ENCODE data around the gene PRTG.

The PRTG gene

GRCh38 chr15:55589287-55589686 is 153.7 kb downstream of the PRTG start:
- no peak for TF ChIP-seq CTCF (IDR thresholded peaks at IDR 0.05; ENCODE audit: low read depth, low read length, missing control alignments)
- in situ Hi-C loops (cut with HindIII; ENCODE audit: low sequenced_read_pairs) = no loop called here
- H3K4me3 ChIP-seq (ENCODE audit: low read depth, low read length) = no peak overlapping the region
- DNase-seq (ENCODE audit: low read depth) = no peak

GRCh38 chr15:55588815-55589115 is 154.2 kb downstream of the PRTG start:
- no peak for TF ChIP-seq CTCF (IDR thresholded peaks at IDR 0.05; ENCODE audit: low read depth, low read length, missing control alignments)
- peak overlapping the region; percentile 65 for H3K4me3 ChIP-seq (ENCODE audit: low read depth, low read length)
- DNase-seq (ENCODE audit: low read depth) = no peak
- in situ Hi-C loops (cut with HindIII; ENCODE audit: low sequenced_read_pairs) = no loop called here

- peak within 1 kb of the TSS; percentile 65 for H3K4me3 ChIP-seq (ENCODE audit: low read depth, low read length)
- DNase-seq (ENCODE audit: low read depth) = peak; percentile 32
- in situ Hi-C loops (cut with HindIII; ENCODE audit: low sequenced_read_pairs) = no loop called here
- no peak for TF ChIP-seq CTCF (IDR thresholded peaks at IDR 0.05; ENCODE audit: low read depth, low read length, missing control alignments)
Observed at GRCh38 chr15:55588070-55588814, 154.7 kb downstream of the PRTG start, which contains the start of gene PYGO1. Gene PYGO1, minus strand, starts transcription at chr15:55588345. Its CDS starts 462 bp downstream, at chr15:55587883.

- DNase-seq (ENCODE audit: low read depth) = no peak
- TF ChIP-seq CTCF (IDR thresholded peaks at IDR 0.05; ENCODE audit: low read depth, low read length, missing control alignments) = no peak
- in situ Hi-C loops (cut with HindIII; ENCODE audit: low sequenced_read_pairs) = no loop called here
- peak overlapping the region; percentile 65 for H3K4me3 ChIP-seq (ENCODE audit: low read depth, low read length)
Observed at GRCh38 chr15:55587321-55588069, 155.5 kb downstream of the PRTG start.

GRCh38 chr15:55586808-55587207 is 156.1 kb downstream of the PRTG start:
- TF ChIP-seq CTCF (IDR thresholded peaks at IDR 0.05; ENCODE audit: low read depth, low read length, missing control alignments) = no peak
- no peak for DNase-seq (ENCODE audit: low read depth)
- in situ Hi-C loops (cut with HindIII; ENCODE audit: low sequenced_read_pairs) = no loop called here
- peak overlapping the region; percentile 65 for H3K4me3 ChIP-seq (ENCODE audit: low read depth, low read length)

GRCh38 chr15:55576943-55577342 is 166.0 kb downstream of the PRTG start:
- no peak overlapping the region for H3K4me3 ChIP-seq (ENCODE audit: low read depth, low read length)
- in situ Hi-C loops (cut with HindIII; ENCODE audit: low sequenced_read_pairs) = no loop called here
- DNase-seq (ENCODE audit: low read depth) = no peak
- TF ChIP-seq CTCF (IDR thresholded peaks at IDR 0.05; ENCODE audit: low read depth, low read length, missing control alignments) = no peak
